HepG2 (cell line): Measurements from ENCODE around the gene SND1. TPM values are rescaled to one million over a fixed set of nuclear protein-coding genes. Genes with fewer than 3 reads are reported as not detected.

Experiments
- ATAC-seq: fragments of 200-7000 bp; cut with Tn5 transposase; 3 replicates; pipeline ENCODE4 v1.9.1; 2020; ENCODE audit warnings: mild to moderate bottlenecking, moderate library complexity
- BruUV-seq: library from RNA; stranded (reverse); fragments of 400-500 nt; replicated peaks from 2 replicates; lab custom pipeline; 2021; lab: Mats Ljungman, UMichigan
- CTCF ChIA-PET: fragments of 300-600 bp; formaldehyde crosslinking; extraction: SDS; loops from one replicate; lab custom pipeline; 2021; ENCODE audit warnings: low total read pairs, inconsistent platforms, low intra/inter-chr PET ratio; lab: Yijun Ruan, JAX
- POLR2A ChIA-PET: fragments of 350-600 bp; sonication (Branson Sonifier 250); formaldehyde crosslinking; loops from one replicate; lab custom pipeline; 2020; ENCODE audit warnings: antibody characterized with exemption, inconsistent platforms; lab: Yijun Ruan, JAX
- DNase-seq: peaks from one replicate; pipeline ENCODE4 v3.0.0-alpha.2; 2015; ENCODE audit warnings: low spot score
- FAIRE-seq: peaks from 3 replicates; lab custom pipeline; 2011; peaks lifted over from hg19 to GRCh38; lab: Jason Lieb, UNC
- H2AFZ ChIP-seq: one replicate; pipeline ENCODE4 v1.6.1; 2011; ENCODE audit warnings: low read length, inconsistent platforms
- H3K27ac ChIP-seq: fragments of 300-600 bp; 3 replicates; pipeline ENCODE4 v1.8.0; 2011; ENCODE audit warnings: mixed run types, mild to moderate bottlenecking, mixed read lengths, low read length, inconsistent platforms; ENCODE audit not compliant: insufficient read depth; ENCODE audit errors: extremely low read length
- H3K27me3 ChIP-seq, 2 experiments: fragments of 200-600 bp in 1 of 2; 2 replicates in 1 of 2; 3 replicates in 1 of 2; pipeline versions ENCODE4 v1.6.0 to v1.8.0; 2011; ENCODE audit warnings: low read length in 2 of 2, mild to moderate bottlenecking in 2 of 2, moderate library complexity in 2 of 2, inconsistent platforms in 1 of 2; ENCODE audit not compliant: insufficient read depth in 2 of 2, control insufficient read depth in 1 of 2
- H3K36me3 ChIP-seq, 2 experiments: fragments of 200-600 bp in 1 of 2; replicated peaks in 1 of 2; 2 replicates in 1 of 2; 3 replicates in 1 of 2; pipeline versions ENCODE4 v1.5.1 to v1.8.0; 2011; ENCODE audit warnings: low read length in 2 of 2, inconsistent platforms in 1 of 2; ENCODE audit not compliant: insufficient read depth in 2 of 2, control insufficient read depth in 1 of 2
- H3K4me1 ChIP-seq: 2 replicates; pipeline ENCODE4 v1.5.1; 2012; ENCODE audit warnings: low read length, inconsistent platforms; ENCODE audit not compliant: insufficient read depth
- H3K4me2 ChIP-seq: 2 replicates; pipeline ENCODE4 v1.6.0; 2011; ENCODE audit warnings: low read depth, low read length, inconsistent platforms
- H3K4me3 ChIP-seq, 3 experiments: fragments of 200-600 bp in 1 of 3; sonication (generic), shearing (Covaris generic) in 1 of 3; replicated peaks in 1 of 3; 2 replicates each; pipeline ENCODE4 v1.5.1; 2011 to 2016; ENCODE audit warnings: low read length in 3 of 3, inconsistent platforms in 2 of 3, low read depth in 2 of 3, mild to moderate bottlenecking in 2 of 3, control low read depth in 1 of 3, mixed read lengths in 1 of 3; ENCODE audit not compliant: insufficient read depth in 1 of 3
- H3K79me2 ChIP-seq: one replicate; pipeline ENCODE4 v1.6.1; 2011; ENCODE audit warnings: low read length, inconsistent platforms; ENCODE audit not compliant: insufficient read depth
- H3K9ac ChIP-seq: 2 replicates; pipeline ENCODE4 v1.6.0; 2011; ENCODE audit warnings: mild to moderate bottlenecking, low read depth, low read length, inconsistent platforms; ENCODE audit not compliant: insufficient read depth
- H3K9me3 ChIP-seq: 2 replicates; pipeline ENCODE4 v1.5.1; 2012; ENCODE audit warnings: mild to moderate bottlenecking, low read length
- H4K20me1 ChIP-seq: 2 replicates; pipeline ENCODE4 v1.6.0; 2011; ENCODE audit warnings: inconsistent platforms, mild to moderate bottlenecking, low read length, moderate library complexity; ENCODE audit not compliant: insufficient read depth
- AKAP8 ChIP-seq: sonication (generic); formaldehyde crosslinking; IDR thresholded peaks from 2 replicates; pipeline ENCODE4 v1.5.1; 2020; ENCODE audit warnings: mild to moderate bottlenecking, missing genetic modification reagents
- PAX8 ChIP-seq: sonication (generic); formaldehyde crosslinking; IDR thresholded peaks from 2 replicates; pipeline ENCODE4 v1.8.0; 2022; ENCODE audit warnings: mild to moderate bottlenecking, missing genetic modification reagents, borderline replicate concordance
- SMYD3 ChIP-seq: sonication (generic); formaldehyde crosslinking; IDR thresholded peaks from 2 replicates; pipeline ENCODE4 v1.8.1; 2023; ENCODE audit warnings: mild to moderate bottlenecking, missing genetic modification reagents
- YY1 ChIP-seq: IDR thresholded peaks from 2 replicates; pipeline ENCODE4 v1.6.1; 2011; ENCODE audit warnings: low read length, low read depth, moderate library complexity, mild to moderate bottlenecking; ENCODE audit not compliant: insufficient read depth, insufficient replicate concordance
- ZEB1 ChIP-seq: IDR thresholded peaks from 2 replicates; pipeline ENCODE4 v1.6.1; 2012; ENCODE audit warnings: mild to moderate bottlenecking, low read depth, inconsistent platforms; ENCODE audit not compliant: insufficient replicate concordance
- ZNF709 ChIP-seq: sonication (generic); formaldehyde crosslinking; IDR thresholded peaks from 2 replicates; pipeline ENCODE4 v1.5.0; 2020; ENCODE audit warnings: mild to moderate bottlenecking, missing genetic modification reagents
- ZNF737 ChIP-seq: sonication (generic); formaldehyde crosslinking; IDR thresholded peaks from 2 replicates; pipeline ENCODE4 v1.5.0; 2020; ENCODE audit warnings: missing genetic modification reagents, mild to moderate bottlenecking, borderline replicate concordance
- WGBS: methylation state at CpG from one replicate; pipeline ENCODE4 v1.1.6; 2017; ENCODE audit warnings: low lambda C conversion rate; 5-methylcytosine and 5-hydroxymethylcytosine counted together
- in situ Hi-C: cut with HindIII; loops from 2 replicates; pipeline ENCODE4 v1.10.0; 2017; ENCODE audit warnings: low pct_unique_long_range_greater_than_20kb; ENCODE audit not compliant: extremely low pct_ligation_motif_present
- intact Hi-C: fragments of 100-400 bp; cut with micrococcal nuclease; formaldehyde crosslinking; loops from one replicate; pipeline ENCODE4 v1.10.0; 2022; ENCODE audit not compliant: unreplicated experiment
- polyA plus RNA-seq, 8 experiments: library from polyadenylated mRNA; depleted of rRNA in 3 of 8; stranded (reverse) in 7 of 8; unstranded in 1 of 8; fragments of >200 nt; fragmentation: Illumina TruSeq in 4 of 8; extraction: Trizol in 4 of 8; gene quantifications; 2 replicates each; pipeline versions ENCODE4 v1.2.1 to v1.2.3, GENCODE V29; 2011 to 2016; ENCODE audit warnings: low read depth in 4 of 8, missing spikeins in 1 of 8, mixed read lengths in 1 of 8; ENCODE audit not compliant: insufficient read depth in 1 of 8
- total RNA-seq, 5 experiments: library from RNA; depleted of rRNA; stranded (reverse); fragments of >200 nt; fragmentation: Illumina TruSeq; extraction: Trizol; gene quantifications; 2 replicates each; pipeline ENCODE4 v1.2.3, GENCODE V29; 2016; ENCODE audit warnings: low read depth in 1 of 5
- TF ChIP-seq, protein P1 (sequence below): sonication (generic); formaldehyde crosslinking; IDR thresholded peaks from 2 replicates; pipeline ENCODE4 v1.4.0; 2020; ENCODE audit warnings: missing genetic modification reagents, borderline replicate concordance
- TF ChIP-seq, protein P2 (sequence below): sonication (generic); formaldehyde crosslinking; conservative IDR thresholded peaks from 2 replicates; pipeline ENCODE4 v1.8.1; 2023; ENCODE audit warnings: missing genetic modification reagents
- TF ChIP-seq, protein P3 (sequence below): sonication (generic); formaldehyde crosslinking; IDR thresholded peaks from 2 replicates; pipeline ENCODE4; 2020; ENCODE audit warnings: missing genetic modification reagents, mild to moderate bottlenecking, borderline replicate concordance
- TF ChIP-seq, protein P4 (sequence below), 2 experiments: sonication (generic) in 1 of 2; formaldehyde crosslinking in 1 of 2; IDR thresholded peaks; 2 replicates each; pipeline versions ENCODE4 v1.6.1 to v1.9.0; 2014 to 2022; ENCODE audit warnings: antibody characterized with exemption in 1 of 2, borderline replicate concordance in 1 of 2, inconsistent platforms in 1 of 2, low read depth in 1 of 2, missing genetic modification reagents in 1 of 2

Gene SND1
- total and polyA plus RNA-seq, 2 of the 13 experiments (the other 11 are each of a cell fraction or from before 2014, with no cell fraction given), result 110 to 182 TPM

DNA sequence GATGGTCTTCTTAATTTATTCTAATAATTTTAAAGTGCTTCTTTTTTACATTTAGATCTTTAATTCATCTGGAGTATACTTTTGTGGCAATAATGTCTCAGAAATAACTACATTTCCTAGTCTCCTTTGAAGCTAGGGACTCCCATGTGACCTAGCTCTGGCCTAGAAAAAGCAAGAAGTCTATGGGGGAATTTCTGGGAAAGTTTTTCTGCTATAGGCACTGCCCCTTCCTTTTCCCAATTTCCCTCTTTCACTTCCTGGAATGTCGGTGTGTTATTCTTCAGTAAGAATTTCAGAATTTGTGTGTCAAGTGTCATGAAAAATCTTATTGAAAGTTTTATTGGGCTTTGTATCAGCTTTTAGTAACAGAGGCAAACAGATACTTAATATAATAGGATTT lies 473.8 kb downstream of the SND1 start:
- no peak for ATAC-seq
- no peak for DNase-seq
- ChIA-PET POLR2A (no interaction called here), CTCF (no interaction called here)
- Histone ChIP-seq H3K9ac (no peak overlapping the region), H3K36me3 (no peaks in the 10 kb centered on the region), H3K4me3 (no peak overlapping the region), H3K4me2 (no peak overlapping the region), H3K9me3 (no peaks in the 10 kb centered on the region), H4K20me1 (no peaks in the 10 kb centered on the region), H2AFZ (no peak overlapping the region), H3K79me2 (no peaks in the 10 kb centered on the region), H3K27ac (no peak overlapping the region), H3K4me1 (peaks cover 17% of the 10 kb centered on the region), H3K27me3 (peaks cover 0 to 27% of the 10 kb centered on the region in 2 experiments; a peak in 4 of 5 replicates)
- intact Hi-C loops, result no loop called here
- BruUV-seq, result no TSS peak
- no peak for FAIRE-seq
- WGBS, result 45% methylated on average over 1 of the region's 1 CpG
- in situ Hi-C loops, result no loop called here
- TF ChIP-seq, protein P1, sequence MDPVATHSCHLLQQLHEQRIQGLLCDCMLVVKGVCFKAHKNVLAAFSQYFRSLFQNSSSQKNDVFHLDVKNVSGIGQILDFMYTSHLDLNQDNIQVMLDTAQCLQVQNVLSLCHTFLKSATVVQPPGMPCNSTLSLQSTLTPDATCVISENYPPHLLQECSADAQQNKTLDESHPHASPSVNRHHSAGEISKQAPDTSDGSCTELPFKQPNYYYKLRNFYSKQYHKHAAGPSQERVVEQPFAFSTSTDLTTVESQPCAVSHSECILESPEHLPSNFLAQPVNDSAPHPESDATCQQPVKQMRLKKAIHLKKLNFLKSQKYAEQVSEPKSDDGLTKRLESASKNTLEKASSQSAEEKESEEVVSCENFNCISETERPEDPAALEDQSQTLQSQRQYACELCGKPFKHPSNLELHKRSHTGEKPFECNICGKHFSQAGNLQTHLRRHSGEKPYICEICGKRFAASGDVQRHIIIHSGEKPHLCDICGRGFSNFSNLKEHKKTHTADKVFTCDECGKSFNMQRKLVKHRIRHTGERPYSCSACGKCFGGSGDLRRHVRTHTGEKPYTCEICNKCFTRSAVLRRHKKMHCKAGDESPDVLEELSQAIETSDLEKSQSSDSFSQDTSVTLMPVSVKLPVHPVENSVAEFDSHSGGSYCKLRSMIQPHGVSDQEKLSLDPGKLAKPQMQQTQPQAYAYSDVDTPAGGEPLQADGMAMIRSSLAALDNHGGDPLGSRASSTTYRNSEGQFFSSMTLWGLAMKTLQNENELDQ, result no peak
- TF ChIP-seq ZNF709 (CRISPR knock-in tag) (no peak), SMYD3 (CRISPR knock-in tag) (no peak), AKAP8 (CRISPR knock-in tag) (no peak), ZNF737 (CRISPR knock-in tag) (no peak), ZEB1 (no peak), YY1 (no peak), PAX8 (CRISPR knock-in tag) (no peak)
- TF ChIP-seq, protein P2, sequence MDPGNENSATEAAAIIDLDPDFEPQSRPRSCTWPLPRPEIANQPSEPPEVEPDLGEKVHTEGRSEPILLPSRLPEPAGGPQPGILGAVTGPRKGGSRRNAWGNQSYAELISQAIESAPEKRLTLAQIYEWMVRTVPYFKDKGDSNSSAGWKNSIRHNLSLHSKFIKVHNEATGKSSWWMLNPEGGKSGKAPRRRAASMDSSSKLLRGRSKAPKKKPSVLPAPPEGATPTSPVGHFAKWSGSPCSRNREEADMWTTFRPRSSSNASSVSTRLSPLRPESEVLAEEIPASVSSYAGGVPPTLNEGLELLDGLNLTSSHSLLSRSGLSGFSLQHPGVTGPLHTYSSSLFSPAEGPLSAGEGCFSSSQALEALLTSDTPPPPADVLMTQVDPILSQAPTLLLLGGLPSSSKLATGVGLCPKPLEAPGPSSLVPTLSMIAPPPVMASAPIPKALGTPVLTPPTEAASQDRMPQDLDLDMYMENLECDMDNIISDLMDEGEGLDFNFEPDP (CRISPR knock-in tag), result no peak
- TF ChIP-seq, protein P3, sequence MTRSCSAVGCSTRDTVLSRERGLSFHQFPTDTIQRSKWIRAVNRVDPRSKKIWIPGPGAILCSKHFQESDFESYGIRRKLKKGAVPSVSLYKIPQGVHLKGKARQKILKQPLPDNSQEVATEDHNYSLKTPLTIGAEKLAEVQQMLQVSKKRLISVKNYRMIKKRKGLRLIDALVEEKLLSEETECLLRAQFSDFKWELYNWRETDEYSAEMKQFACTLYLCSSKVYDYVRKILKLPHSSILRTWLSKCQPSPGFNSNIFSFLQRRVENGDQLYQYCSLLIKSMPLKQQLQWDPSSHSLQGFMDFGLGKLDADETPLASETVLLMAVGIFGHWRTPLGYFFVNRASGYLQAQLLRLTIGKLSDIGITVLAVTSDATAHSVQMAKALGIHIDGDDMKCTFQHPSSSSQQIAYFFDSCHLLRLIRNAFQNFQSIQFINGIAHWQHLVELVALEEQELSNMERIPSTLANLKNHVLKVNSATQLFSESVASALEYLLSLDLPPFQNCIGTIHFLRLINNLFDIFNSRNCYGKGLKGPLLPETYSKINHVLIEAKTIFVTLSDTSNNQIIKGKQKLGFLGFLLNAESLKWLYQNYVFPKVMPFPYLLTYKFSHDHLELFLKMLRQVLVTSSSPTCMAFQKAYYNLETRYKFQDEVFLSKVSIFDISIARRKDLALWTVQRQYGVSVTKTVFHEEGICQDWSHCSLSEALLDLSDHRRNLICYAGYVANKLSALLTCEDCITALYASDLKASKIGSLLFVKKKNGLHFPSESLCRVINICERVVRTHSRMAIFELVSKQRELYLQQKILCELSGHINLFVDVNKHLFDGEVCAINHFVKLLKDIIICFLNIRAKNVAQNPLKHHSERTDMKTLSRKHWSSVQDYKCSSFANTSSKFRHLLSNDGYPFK (CRISPR knock-in tag), result no peak
- TF ChIP-seq, protein P4, sequence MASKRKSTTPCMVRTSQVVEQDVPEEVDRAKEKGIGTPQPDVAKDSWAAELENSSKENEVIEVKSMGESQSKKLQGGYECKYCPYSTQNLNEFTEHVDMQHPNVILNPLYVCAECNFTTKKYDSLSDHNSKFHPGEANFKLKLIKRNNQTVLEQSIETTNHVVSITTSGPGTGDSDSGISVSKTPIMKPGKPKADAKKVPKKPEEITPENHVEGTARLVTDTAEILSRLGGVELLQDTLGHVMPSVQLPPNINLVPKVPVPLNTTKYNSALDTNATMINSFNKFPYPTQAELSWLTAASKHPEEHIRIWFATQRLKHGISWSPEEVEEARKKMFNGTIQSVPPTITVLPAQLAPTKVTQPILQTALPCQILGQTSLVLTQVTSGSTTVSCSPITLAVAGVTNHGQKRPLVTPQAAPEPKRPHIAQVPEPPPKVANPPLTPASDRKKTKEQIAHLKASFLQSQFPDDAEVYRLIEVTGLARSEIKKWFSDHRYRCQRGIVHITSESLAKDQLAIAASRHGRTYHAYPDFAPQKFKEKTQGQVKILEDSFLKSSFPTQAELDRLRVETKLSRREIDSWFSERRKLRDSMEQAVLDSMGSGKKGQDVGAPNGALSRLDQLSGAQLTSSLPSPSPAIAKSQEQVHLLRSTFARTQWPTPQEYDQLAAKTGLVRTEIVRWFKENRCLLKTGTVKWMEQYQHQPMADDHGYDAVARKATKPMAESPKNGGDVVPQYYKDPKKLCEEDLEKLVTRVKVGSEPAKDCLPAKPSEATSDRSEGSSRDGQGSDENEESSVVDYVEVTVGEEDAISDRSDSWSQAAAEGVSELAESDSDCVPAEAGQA (IDR thresholded peaks at IDR 0.05; ENCODE audit: low read depth), result no peak
- TF ChIP-seq, protein P4 (CRISPR knock-in tag; IDR thresholded peaks at IDR 0.05; ENCODE audit: borderline replicate concordance), result no peak
